Upper lobe of right lung (tissue), 1 donor: Measurements from ENCODE around the gene ISG15. TPM values are rescaled to one million over a fixed set of nuclear protein-coding genes. Genes with fewer than 3 reads are reported as not detected.
"Not testable (repeated sequence)": the region's sequence is repeated elsewhere in the genome, so short reads cannot be mapped to it uniquely, and the experiment has no call there.

Experiments used
- ATAC-seq: fragments of 200-7000 bp; cut with Tn5 transposase; one replicate; pipeline ENCODE4 v1.9.1; 2020; ENCODE audit warnings: mild to moderate bottlenecking, moderate library complexity
- DNase-seq: peaks from one replicate; pipeline ENCODE4 v3.0.0-alpha.2; 2020
- H3K27ac ChIP-seq: fragments of 200-600 bp; one replicate; pipeline ENCODE4 v1.8.0; 2022
- H3K27me3 ChIP-seq: fragments of 200-600 bp; one replicate; pipeline ENCODE4 v1.8.0; 2022; ENCODE audit warnings: mild to moderate bottlenecking
- H3K36me3 ChIP-seq: fragments of 200-600 bp; one replicate; pipeline ENCODE4 v1.8.0; 2022
- H3K4me1 ChIP-seq: fragments of 200-600 bp; one replicate; pipeline ENCODE4 v1.8.0; 2022
- H3K4me3 ChIP-seq: fragments of 200-600 bp; one replicate; pipeline ENCODE4 v1.8.0; 2022; ENCODE audit warnings: mild to moderate bottlenecking
- H3K9me3 ChIP-seq: fragments of 200-600 bp; one replicate; pipeline ENCODE4 v1.8.0; 2022
- intact Hi-C: fragments of 100-400 bp; cut with DNase I; formaldehyde crosslinking; loops from one replicate; pipeline ENCODE4 v1.11.0; 2022
- total RNA-seq: library from RNA; stranded (reverse); fragmentation: NEBNext Ultra II Directional; extraction: Animal tissue kit (Norgen Biotek cat#: 25700); gene quantifications from one replicate; pipeline ENCODE4 v1.2.1, GENCODE V29; 2021
- TF ChIP-seq, protein P1 (sequence below): fragments of 200-600 bp; IDR thresholded peaks from one replicate; pipeline ENCODE4 v1.8.0; 2022; ENCODE audit warnings: antibody characterized with exemption
- donor health status: DM: no; HTN: yes; CAD: no; lungs with severe emphysema.

Gene ISG15
- total RNA-seq, 1 donor from 2014 or later = 93.6 TPM

DNA sequence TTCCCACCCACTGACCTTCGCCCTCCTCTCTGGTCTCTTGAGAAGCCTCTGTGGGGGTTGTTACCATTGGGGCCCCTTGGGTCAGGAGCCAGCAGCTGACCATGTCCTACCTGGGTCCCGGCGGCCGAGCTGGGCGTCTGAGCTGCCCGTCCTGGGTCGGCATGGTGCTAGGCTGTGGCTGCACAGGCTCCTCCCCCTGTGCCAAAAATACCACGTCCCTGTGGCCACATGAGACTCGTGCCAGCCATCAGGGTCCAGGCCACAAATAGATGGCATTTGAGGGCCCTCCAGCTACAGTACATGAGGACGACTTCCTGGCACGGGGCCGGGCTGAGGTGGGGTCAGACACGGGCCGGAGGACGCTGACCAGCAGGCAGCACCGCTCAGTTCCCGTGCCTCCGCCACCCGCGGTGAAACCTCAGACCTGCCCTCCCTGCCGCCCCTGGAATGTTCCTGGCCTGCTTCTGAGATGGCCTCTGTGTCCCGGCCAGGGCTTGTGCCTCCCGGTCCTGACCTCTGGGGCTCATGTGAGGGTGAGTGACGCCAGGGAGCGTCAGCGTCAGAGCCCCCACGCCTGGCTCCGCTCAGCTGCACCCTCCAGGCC lies 31.2 kb upstream of the ISG15 start, which contains the start of gene PERM1:
Gene PERM1 (minus strand): TSS at position 139 of the 604 bp plus-strand sequence. CDS start 1,064 bp downstream, outside the sequence.
- peaks cover 15% of the 10 kb centered on the region for H3K27me3 ChIP-seq
- intact Hi-C loops = loop anchor here (10.0 kb wide), 1 partner anchor 83 kb away; no protein-coding TSS in a partner anchor

DNA sequence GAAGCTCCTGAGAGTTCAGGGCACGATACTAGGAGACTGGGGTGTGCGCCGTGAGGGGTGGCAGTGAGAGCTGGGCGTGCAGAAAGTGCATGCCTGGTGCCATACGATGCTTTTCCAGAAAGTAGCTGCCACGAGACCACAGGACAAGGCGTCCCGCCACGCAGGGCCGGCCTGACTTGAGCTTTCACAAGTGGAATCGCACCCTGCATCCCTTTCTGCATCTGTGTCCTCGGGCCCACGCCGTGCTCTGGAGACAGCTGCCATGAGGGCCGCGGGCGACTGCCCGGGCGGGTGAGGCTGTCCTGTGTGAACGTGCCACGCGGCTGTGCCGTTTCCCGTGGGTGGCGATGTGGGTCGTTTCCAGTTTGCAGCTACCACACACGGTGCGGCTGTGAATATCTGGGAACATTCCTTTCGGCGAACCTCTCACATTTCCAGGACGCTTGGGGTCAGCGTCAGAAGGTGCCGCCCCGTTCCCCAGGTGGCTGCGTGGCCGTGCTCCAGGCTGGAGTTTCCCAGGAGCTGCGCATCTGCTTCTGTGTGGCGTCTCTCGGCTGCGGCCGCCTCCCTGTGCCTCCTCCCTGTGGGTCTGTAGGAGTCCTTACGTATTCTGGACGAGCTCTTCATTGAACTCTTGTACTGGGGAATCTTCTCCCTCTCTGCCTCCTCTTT lies 30.4 kb upstream of the ISG15 start:
- Histone ChIP-seq H3K9me3 (no peaks in the 10 kb centered on the region), H3K36me3 (no peaks in the 10 kb centered on the region), H3K27me3 (peaks cover 15% of the 10 kb centered on the region), H3K4me3 (no peak overlapping the region), H3K27ac (no peak overlapping the region), H3K4me1 (no peaks in the 10 kb centered on the region)
- intact Hi-C loops = loop anchor here (10.0 kb wide), 1 partner anchor 82 kb away; no protein-coding TSS in a partner anchor
- DNase-seq (no peak), ATAC-seq (no peak)
- TF ChIP-seq, protein P1, sequence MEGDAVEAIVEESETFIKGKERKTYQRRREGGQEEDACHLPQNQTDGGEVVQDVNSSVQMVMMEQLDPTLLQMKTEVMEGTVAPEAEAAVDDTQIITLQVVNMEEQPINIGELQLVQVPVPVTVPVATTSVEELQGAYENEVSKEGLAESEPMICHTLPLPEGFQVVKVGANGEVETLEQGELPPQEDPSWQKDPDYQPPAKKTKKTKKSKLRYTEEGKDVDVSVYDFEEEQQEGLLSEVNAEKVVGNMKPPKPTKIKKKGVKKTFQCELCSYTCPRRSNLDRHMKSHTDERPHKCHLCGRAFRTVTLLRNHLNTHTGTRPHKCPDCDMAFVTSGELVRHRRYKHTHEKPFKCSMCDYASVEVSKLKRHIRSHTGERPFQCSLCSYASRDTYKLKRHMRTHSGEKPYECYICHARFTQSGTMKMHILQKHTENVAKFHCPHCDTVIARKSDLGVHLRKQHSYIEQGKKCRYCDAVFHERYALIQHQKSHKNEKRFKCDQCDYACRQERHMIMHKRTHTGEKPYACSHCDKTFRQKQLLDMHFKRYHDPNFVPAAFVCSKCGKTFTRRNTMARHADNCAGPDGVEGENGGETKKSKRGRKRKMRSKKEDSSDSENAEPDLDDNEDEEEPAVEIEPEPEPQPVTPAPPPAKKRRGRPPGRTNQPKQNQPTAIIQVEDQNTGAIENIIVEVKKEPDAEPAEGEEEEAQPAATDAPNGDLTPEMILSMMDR = no peak

More for the DNA sequence above, 31.2 kb upstream of the ISG15 start, which contains the start of gene PERM1:
- no peaks in the 10 kb centered on the region for H3K9me3 ChIP-seq
- no peak for ATAC-seq
- H3K27ac ChIP-seq = no peak within 1 kb of the TSS
- TF ChIP-seq, protein P1 = no peak
- no peaks in the 10 kb centered on the region for H3K4me1 ChIP-seq
- no peaks in the 10 kb centered on the region for H3K36me3 ChIP-seq
- H3K4me3 ChIP-seq = no peak within 1 kb of the TSS
- DNase-seq = no peak

DNA sequence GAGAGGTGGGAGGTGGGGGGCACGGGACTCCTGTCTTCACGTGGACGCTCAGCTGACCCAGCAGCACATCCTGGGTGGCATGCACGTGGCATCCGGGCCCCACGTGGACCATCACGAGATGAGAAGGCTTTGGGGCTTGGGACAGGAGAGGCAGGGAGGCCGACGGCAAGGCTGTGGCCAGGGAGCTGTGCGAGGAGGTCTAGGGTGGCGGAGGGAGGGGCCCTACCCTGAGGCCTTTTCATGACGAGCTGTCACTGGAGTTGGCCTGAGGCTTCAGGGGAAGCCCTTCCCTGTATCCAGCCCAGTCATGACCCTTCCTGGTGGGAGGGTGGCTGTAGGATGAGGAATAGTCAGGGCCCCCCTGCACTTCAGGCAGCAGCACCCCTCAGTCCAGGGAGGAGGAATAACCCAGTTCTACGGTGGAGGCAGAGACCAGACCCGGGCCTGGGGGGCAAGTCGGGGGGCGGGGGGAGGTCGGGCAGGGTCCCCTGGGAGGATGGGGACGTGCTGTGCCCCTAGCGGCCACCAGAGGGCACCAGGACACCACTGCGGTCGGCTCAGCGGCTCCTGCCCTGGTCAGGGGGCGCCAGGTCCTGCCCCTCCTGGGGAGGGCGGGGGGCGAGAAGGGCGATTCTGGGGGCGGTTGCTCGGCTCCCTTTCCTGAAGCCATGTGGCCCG lies 29.4 kb upstream of the ISG15 start:
- no peaks in the 10 kb centered on the region for H3K36me3 ChIP-seq
- no peak overlapping the region for H3K27ac ChIP-seq
- TF ChIP-seq, protein P1 = peak; percentile 97
- no peaks in the 10 kb centered on the region for H3K9me3 ChIP-seq
- peak; percentile 85 for ATAC-seq
- no peak overlapping the region for H3K4me3 ChIP-seq
- intact Hi-C loops = loop anchor here (10.0 kb wide), 1 partner anchor 81 kb away; no protein-coding TSS in a partner anchor
- peaks cover 15% of the 10 kb centered on the region for H3K27me3 ChIP-seq
- DNase-seq = no peak
- no peaks in the 10 kb centered on the region for H3K4me1 ChIP-seq

DNA sequence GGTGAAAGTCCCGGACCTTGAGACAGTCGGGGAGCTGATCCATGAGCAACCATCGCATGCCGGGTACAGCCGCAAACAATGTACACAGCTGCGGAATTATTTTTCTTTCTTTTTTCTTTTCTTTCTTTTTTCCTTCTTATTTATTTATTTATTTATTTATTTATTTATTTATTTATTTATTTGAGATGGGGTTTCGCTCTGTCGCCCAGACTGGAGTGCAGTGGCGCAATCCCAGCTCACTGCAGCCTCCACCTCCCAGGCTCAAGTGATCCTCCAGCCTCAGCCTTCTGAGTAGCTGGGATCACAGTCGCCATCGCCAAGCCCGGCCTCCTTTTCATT lies 28.9 kb upstream of the ISG15 start:
- peaks cover 15% of the 10 kb centered on the region for H3K27me3 ChIP-seq
- intact Hi-C loops = loop anchor here (10.0 kb wide), 1 partner anchor 80 kb away; no protein-coding TSS in a partner anchor

DNA sequence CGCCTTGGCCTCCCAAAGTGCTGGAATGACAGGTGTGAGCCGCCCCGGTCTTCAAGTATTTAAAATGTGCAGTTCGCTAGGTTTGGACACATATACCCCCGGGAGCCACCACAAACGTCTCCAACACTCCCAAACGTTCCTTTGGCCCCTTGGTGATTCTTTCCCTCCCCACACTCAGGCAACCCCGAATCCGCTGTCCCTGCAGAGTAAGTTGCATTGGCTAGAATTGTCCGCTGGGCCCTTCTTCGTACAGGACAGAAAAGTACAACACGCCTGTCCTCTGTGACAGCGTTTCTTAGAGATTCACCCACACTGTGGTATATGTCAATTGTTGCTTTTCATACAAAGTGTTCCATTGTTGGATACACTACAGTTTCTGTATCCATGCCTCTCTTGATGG lies 28.2 kb upstream of the ISG15 start:
- DNase-seq (no peak), ATAC-seq (no peak)
- no peak overlapping the region for H3K27ac ChIP-seq
- H3K9me3 ChIP-seq = no peaks in the 10 kb centered on the region
- H3K27me3 ChIP-seq = peaks cover 15% of the 10 kb centered on the region
- H3K4me1 ChIP-seq = no peaks in the 10 kb centered on the region
- TF ChIP-seq, protein P1 = no peak
- no peak overlapping the region for H3K4me3 ChIP-seq
- no peaks in the 10 kb centered on the region for H3K36me3 ChIP-seq
- intact Hi-C loops = loop anchor here (10.0 kb wide), 1 partner anchor 80 kb away; no protein-coding TSS in a partner anchor

More for the DNA sequence above, 28.9 kb upstream of the ISG15 start:
- H3K4me1 ChIP-seq = no peaks in the 10 kb centered on the region
- TF ChIP-seq, protein P1 = peak; percentile 4
- ATAC-seq (no peak), DNase-seq (no peak)
- H3K36me3 ChIP-seq = no peaks in the 10 kb centered on the region
- no peak overlapping the region for H3K4me3 ChIP-seq
- H3K9me3 ChIP-seq = no peaks in the 10 kb centered on the region
- no peak overlapping the region for H3K27ac ChIP-seq

DNA sequence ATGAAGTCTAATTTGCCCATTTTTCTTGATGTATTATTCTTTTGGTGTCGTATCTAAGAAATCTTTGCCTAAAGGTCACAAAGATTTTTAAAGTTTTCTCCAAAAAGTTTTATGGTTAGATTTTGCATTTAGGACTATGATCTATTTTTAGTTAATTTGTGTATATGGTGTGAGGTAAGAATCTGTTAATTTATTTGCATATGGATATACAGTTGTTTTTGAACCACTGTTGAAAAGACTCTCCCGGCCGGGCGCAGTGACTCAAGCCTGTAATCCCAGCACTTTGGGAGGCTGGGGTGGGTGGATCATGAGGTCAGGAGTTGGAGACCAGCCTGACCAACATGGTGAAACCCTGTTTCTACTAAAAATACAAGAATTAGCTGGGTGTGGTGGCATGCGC lies 25.2 kb upstream of the ISG15 start:
- H3K36me3 ChIP-seq, H3K27me3 ChIP-seq, H3K9me3 ChIP-seq, H3K4me3 ChIP-seq, DNase-seq, H3K27ac ChIP-seq, ATAC-seq, H3K4me1 ChIP-seq: not testable (repeated sequence)
- intact Hi-C loops = loop anchor here (10.0 kb wide), 1 partner anchor 77 kb away; no protein-coding TSS in a partner anchor

DNA sequence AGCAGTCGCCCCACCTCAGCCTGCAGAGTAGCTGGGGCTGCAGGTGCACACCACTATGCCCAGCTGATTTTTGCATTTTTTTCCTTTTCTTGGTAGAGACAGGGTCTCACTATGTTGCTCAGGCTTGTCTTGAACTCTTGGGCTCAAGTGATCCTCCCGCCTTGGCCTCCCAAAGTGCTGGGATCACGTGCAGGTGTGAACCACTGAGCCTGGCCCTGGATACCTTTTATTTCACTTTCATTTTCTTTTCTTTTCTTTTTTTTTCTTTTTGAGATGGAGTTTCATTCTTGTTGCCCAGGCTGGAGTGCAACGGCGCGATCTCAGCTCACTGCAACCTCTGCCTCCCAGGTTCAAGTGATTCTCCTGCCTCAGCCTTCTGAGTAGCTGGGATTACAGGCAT lies 22.0 kb upstream of the ISG15 start:
- H3K4me3 ChIP-seq = not testable (repeated sequence)

More for the DNA sequence above, 22.0 kb upstream of the ISG15 start:
- H3K27ac ChIP-seq, H3K4me1 ChIP-seq, DNase-seq, H3K36me3 ChIP-seq, intact Hi-C loops, ATAC-seq, H3K27me3 ChIP-seq, H3K9me3 ChIP-seq: not testable (repeated sequence)
